Esophagus muscularis mucosa (tissue), 3 donors: ENCODE results near the gene ZNF605.

Experiments
- CTCF ChIP-seq, 3 experiments: fragments of 200-600 bp in 2 of 3; fragments of 450-650 bp in 1 of 3; sonication (generic) in 2 of 3; IDR thresholded peaks; one replicate each; pipeline ENCODE4 v1.5.1; 2017 to 2019; ENCODE audit warnings: antibody characterized with exemption in 3 of 3, mild to moderate bottlenecking in 2 of 3, moderate library complexity in 1 of 3
- POLR2AphosphoS5 ChIP-seq, 2 donors: sonication (generic); formaldehyde crosslinking; IDR thresholded peaks; one replicate each; pipeline ENCODE4 v1.6.1; 2017; ENCODE audit warnings: antibody characterized with exemption in 2 of 2

- no peak for TF ChIP-seq CTCF (IDR thresholded peaks at IDR 0.05)
- no peak for TF ChIP-seq POLR2AphosphoS5 (IDR thresholded peaks at IDR 0.05)
These were observed 30.7 kb upstream of the ZNF605 start for GRCh38 chr12:132986885-132987225.
